Breast epithelium (tissue), 3 donors: ENCODE results near the gene RAD23B.

ENCODE experiments used
- POLR2A ChIP-seq: fragments of 450-650 bp; IDR thresholded peaks from one replicate; pipeline ENCODE4 v1.6.1; 2016; ENCODE audit warnings: antibody characterized with exemption, mild to moderate bottlenecking, moderate library complexity
- POLR2AphosphoS5 ChIP-seq, 3 donors: sonication (generic); formaldehyde crosslinking; IDR thresholded peaks; one replicate each; pipeline ENCODE4 v1.6.1; 2017; ENCODE audit warnings: antibody characterized with exemption in 3 of 3
- TF ChIP-seq, protein P1 (sequence below), 3 donors: fragments of 450-650 bp; IDR thresholded peaks; one replicate each; pipeline ENCODE4 v1.5.1; 2016 to 2017; ENCODE audit warnings: antibody characterized with exemption in 3 of 3, mild to moderate bottlenecking in 3 of 3, moderate library complexity in 3 of 3

DNA sequence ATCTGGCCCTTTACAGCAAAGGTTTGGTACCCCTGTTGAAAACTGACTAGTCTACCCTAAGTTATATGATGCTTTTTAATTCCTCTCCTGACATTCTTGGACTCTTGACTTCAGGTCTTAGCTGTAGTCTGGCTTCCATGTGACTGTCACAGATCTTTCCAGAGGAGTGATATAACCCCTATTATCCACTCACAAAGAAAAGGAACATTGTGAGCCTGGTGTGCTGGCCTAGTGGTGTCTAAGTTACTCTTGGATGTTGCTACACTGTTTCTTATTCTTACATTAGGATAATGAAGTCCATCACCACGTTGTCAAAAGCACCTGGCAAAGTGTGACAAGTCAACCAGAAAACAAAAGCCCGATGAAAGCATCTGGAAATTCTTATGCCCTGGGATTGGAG is 49.8 kb downstream of the RAD23B start:
- TF ChIP-seq, protein P1, sequence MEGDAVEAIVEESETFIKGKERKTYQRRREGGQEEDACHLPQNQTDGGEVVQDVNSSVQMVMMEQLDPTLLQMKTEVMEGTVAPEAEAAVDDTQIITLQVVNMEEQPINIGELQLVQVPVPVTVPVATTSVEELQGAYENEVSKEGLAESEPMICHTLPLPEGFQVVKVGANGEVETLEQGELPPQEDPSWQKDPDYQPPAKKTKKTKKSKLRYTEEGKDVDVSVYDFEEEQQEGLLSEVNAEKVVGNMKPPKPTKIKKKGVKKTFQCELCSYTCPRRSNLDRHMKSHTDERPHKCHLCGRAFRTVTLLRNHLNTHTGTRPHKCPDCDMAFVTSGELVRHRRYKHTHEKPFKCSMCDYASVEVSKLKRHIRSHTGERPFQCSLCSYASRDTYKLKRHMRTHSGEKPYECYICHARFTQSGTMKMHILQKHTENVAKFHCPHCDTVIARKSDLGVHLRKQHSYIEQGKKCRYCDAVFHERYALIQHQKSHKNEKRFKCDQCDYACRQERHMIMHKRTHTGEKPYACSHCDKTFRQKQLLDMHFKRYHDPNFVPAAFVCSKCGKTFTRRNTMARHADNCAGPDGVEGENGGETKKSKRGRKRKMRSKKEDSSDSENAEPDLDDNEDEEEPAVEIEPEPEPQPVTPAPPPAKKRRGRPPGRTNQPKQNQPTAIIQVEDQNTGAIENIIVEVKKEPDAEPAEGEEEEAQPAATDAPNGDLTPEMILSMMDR (IDR thresholded peaks at IDR 0.05): no peak
- no peak for TF ChIP-seq POLR2A
- no peak for TF ChIP-seq POLR2AphosphoS5 (IDR thresholded peaks at IDR 0.05)
